H9 (cell line): ENCODE data around the gene KAT5. TPM values are rescaled to one million over a fixed set of nuclear protein-coding genes. Genes with fewer than 3 reads are reported as not detected.

Experiments
- DNase-seq: peaks from one replicate; pipeline ENCODE4 v3.0.0-alpha.2; 2017
- H2AFZ ChIP-seq: one replicate; pipeline ENCODE4 v1.6.1; 2013; ENCODE audit warnings: mild to moderate bottlenecking, low read length, control low read depth, moderate library complexity
- H2AK5ac ChIP-seq: 2 replicates; pipeline ENCODE4 v1.6.1; 2013; ENCODE audit warnings: low read length, control low read depth, mixed read lengths; ENCODE audit not compliant: insufficient read length
- H2BK120ac ChIP-seq: one replicate; pipeline ENCODE4 v1.6.1; 2013; ENCODE audit warnings: low read depth, mild to moderate bottlenecking, low read length, control low read depth, inconsistent platforms; ENCODE audit not compliant: poor library complexity, severe bottlenecking
- H2BK12ac ChIP-seq: 2 replicates; pipeline ENCODE4 v1.6.1; 2013; ENCODE audit warnings: low read length, control low read depth, mixed read lengths, low read depth; ENCODE audit not compliant: insufficient read length
- H2BK15ac ChIP-seq: 2 replicates; pipeline ENCODE4 v1.6.1; 2013; ENCODE audit warnings: low read depth, low read length, control low read depth
- H2BK20ac ChIP-seq: one replicate; pipeline ENCODE4 v1.6.1; 2013; ENCODE audit warnings: low read depth, mild to moderate bottlenecking, low read length, control low read depth, inconsistent platforms; ENCODE audit not compliant: poor library complexity, severe bottlenecking
- H2BK5ac ChIP-seq: 2 replicates; pipeline ENCODE4 v1.6.1; 2013; ENCODE audit warnings: low read length, control low read depth, mixed read lengths; ENCODE audit not compliant: insufficient read length
- H3K14ac ChIP-seq: 2 replicates; pipeline ENCODE4 v1.6.1; 2013; ENCODE audit warnings: low read length, control low read depth; ENCODE audit not compliant: insufficient read depth
- H3K18ac ChIP-seq: 2 replicates; pipeline ENCODE4 v1.6.1; 2013; ENCODE audit warnings: low read depth, mild to moderate bottlenecking, mixed read lengths, low read length, control low read depth; ENCODE audit not compliant: insufficient read length
- H3K23ac ChIP-seq: 2 replicates; pipeline ENCODE4 v1.6.1; 2013; ENCODE audit warnings: low read length, control low read depth, mixed read lengths, low read depth; ENCODE audit not compliant: insufficient read length
- H3K23me2 ChIP-seq: 2 replicates; pipeline ENCODE4 v1.6.1; 2013; ENCODE audit warnings: low read depth, mild to moderate bottlenecking, mixed read lengths, low read length, control low read depth; ENCODE audit not compliant: insufficient read length, poor library complexity, severe bottlenecking
- H3K27ac ChIP-seq: 2 replicates; pipeline ENCODE4 v1.5.1; 2013; ENCODE audit warnings: low read length, control low read depth, mixed read lengths, low read depth; ENCODE audit not compliant: insufficient read length
- H3K27me3 ChIP-seq: 2 replicates; pipeline ENCODE4 v1.6.1; 2013; ENCODE audit warnings: low read length, control low read depth, inconsistent platforms; ENCODE audit not compliant: insufficient read depth
- H3K4ac ChIP-seq: 2 replicates; pipeline ENCODE4 v1.6.1; 2013; ENCODE audit warnings: low read depth, mild to moderate bottlenecking, control low read depth, inconsistent platforms, low read length, moderate library complexity
- H3K4me1 ChIP-seq: 2 replicates; pipeline ENCODE4 v1.6.1; 2013; ENCODE audit warnings: low read length, control low read depth, inconsistent platforms; ENCODE audit not compliant: insufficient read depth
- H3K4me2 ChIP-seq: 2 replicates; pipeline ENCODE4 v1.6.1; 2013; ENCODE audit warnings: low read length, control low read depth, mixed read lengths; ENCODE audit not compliant: insufficient read length, insufficient read depth
- H3K56ac ChIP-seq: 2 replicates; pipeline ENCODE4 v1.6.1; 2013; ENCODE audit warnings: low read depth, mild to moderate bottlenecking, mixed read lengths, low read length, control low read depth; ENCODE audit not compliant: insufficient read length
- H3K79me1 ChIP-seq: 2 replicates; pipeline ENCODE4 v1.6.1; 2013; ENCODE audit warnings: low read depth, mild to moderate bottlenecking, moderate library complexity, low read length, control low read depth, inconsistent platforms; ENCODE audit not compliant: insufficient read depth, poor library complexity, severe bottlenecking
- H3K79me2 ChIP-seq: 2 replicates; pipeline ENCODE4 v1.6.1; 2013; ENCODE audit warnings: low read length, control low read depth, inconsistent platforms; ENCODE audit not compliant: insufficient read depth
- H3K9ac ChIP-seq: 2 replicates; pipeline ENCODE4 v1.6.1; 2013; ENCODE audit warnings: low read length, control low read depth, mixed read lengths; ENCODE audit not compliant: insufficient read length; ENCODE audit errors: extremely low read depth
- H3K9me3 ChIP-seq: one replicate; pipeline ENCODE4 v1.6.1; 2013; ENCODE audit warnings: low read depth, low read length, inconsistent platforms; ENCODE audit not compliant: control insufficient read depth
- H3T11ph ChIP-seq: one replicate; pipeline ENCODE4 v1.6.1; 2013; ENCODE audit warnings: mild to moderate bottlenecking, low read length, control low read depth, inconsistent platforms
- H4K20me1 ChIP-seq: one replicate; pipeline ENCODE4 v1.6.1; 2013; ENCODE audit not compliant: control insufficient read depth, insufficient read length, insufficient read depth
- H4K5ac ChIP-seq: 2 replicates; pipeline ENCODE4 v1.6.1; 2013; ENCODE audit warnings: low read depth, mild to moderate bottlenecking, mixed read lengths, low read length, control low read depth; ENCODE audit not compliant: insufficient read length
- H4K8ac ChIP-seq: replicated peaks from 2 replicates; pipeline ENCODE4 v1.6.1; 2013; ENCODE audit warnings: low read length, control low read depth, mixed read lengths, low read depth; ENCODE audit not compliant: insufficient read length
- H4K91ac ChIP-seq: 2 replicates; pipeline ENCODE4 v1.6.1; 2013; ENCODE audit warnings: low read depth, mild to moderate bottlenecking, moderate library complexity, mixed read lengths, low read length, control low read depth; ENCODE audit not compliant: insufficient read length
- H3K27ac Mint-ChIP-seq, 3 experiments: 2 replicates in 2 of 3; 3 replicates in 1 of 3; pipeline ENCODE4 v1.8.0; 2020 to 2021; ENCODE audit warnings: mixed read lengths in 3 of 3, mild to moderate bottlenecking in 1 of 3, moderate library complexity in 1 of 3
- H3K27me3 Mint-ChIP-seq: 2 replicates; pipeline ENCODE4 v1.8.0; 2021; ENCODE audit warnings: low read depth, mild to moderate bottlenecking, moderate library complexity, mixed read lengths
- H3K36me3 Mint-ChIP-seq, 3 experiments: 2 replicates in 2 of 3; 3 replicates in 1 of 3; pipeline ENCODE4 v1.8.0; 2020 to 2021; ENCODE audit warnings: low read depth in 3 of 3, mixed read lengths in 3 of 3; ENCODE audit not compliant: insufficient read depth in 1 of 3
- H3K4me1 Mint-ChIP-seq, 2 experiments: 2 replicates each; pipeline ENCODE4 v1.8.0; 2020; ENCODE audit warnings: mixed read lengths in 2 of 2
- H3K4me3 Mint-ChIP-seq, 2 experiments: 2 replicates in 1 of 2; 3 replicates in 1 of 2; pipeline ENCODE4 v1.8.0; 2020 to 2021; ENCODE audit warnings: mild to moderate bottlenecking in 2 of 2, mixed read lengths in 2 of 2, moderate library complexity in 1 of 2
- H3K9me3 Mint-ChIP-seq, 2 experiments: 2 replicates in 1 of 2; 3 replicates in 1 of 2; pipeline ENCODE4 v1.8.0; 2020; ENCODE audit warnings: mild to moderate bottlenecking in 2 of 2, mixed read lengths in 2 of 2, moderate library complexity in 1 of 2
- CTCF ChIP-seq: fragments of 200-600 bp; sonication (generic); conservative IDR thresholded peaks from 3 replicates; pipeline ENCODE4 v1.8.0; 2021; ENCODE audit warnings: antibody characterized with exemption, mild to moderate bottlenecking
- WGBS: extraction: QIAGEN DNeasy Blood & Tissue Kit; methylation state at CpG from one replicate; pipeline ENCODE4 v1.1.7; 2013; ENCODE audit warnings: missing lambda C conversion rate, low lambda C conversion rate, mixed read lengths; ENCODE audit not compliant: insufficient read length; ENCODE audit errors: extremely low coverage; 5-methylcytosine and 5-hydroxymethylcytosine counted together
- total RNA-seq: library from RNA; stranded (reverse); gene quantifications from 2 replicates; pipeline ENCODE4 v1.2.1, GENCODE V29; 2021

KAT5 gene
- total RNA-seq, 1 experiment from 2014 or later = 56.7 TPM

GRCh38 chr11:65717906-65718305, 5.9 kb downstream of the KAT5 start:
- Histone ChIP-seq H3K18ac (no peak overlapping the region), H2BK12ac (no peak overlapping the region), H3K79me1 (no peaks in the 10 kb centered on the region), H3T11ph (no peak overlapping the region), H4K8ac (no peak overlapping the region), H2AFZ (no peak overlapping the region), H4K20me1 (no peaks in the 10 kb centered on the region), H3K23ac (no peak overlapping the region), H2AK5ac (no peak overlapping the region), H2BK5ac (no peak overlapping the region), H3K23me2 (peaks cover 9% of the 10 kb centered on the region), H2BK15ac (no peak overlapping the region), H3K27me3 (no peaks in the 10 kb centered on the region), H3K4me2 (no peak overlapping the region), H2BK20ac (no peak overlapping the region), H3K9ac (no peak overlapping the region), H4K5ac (no peak overlapping the region), H3K79me2 (no peaks in the 10 kb centered on the region), H3K4ac (no peak overlapping the region), H3K9me3 (no peaks in the 10 kb centered on the region), H3K4me1 (no peaks in the 10 kb centered on the region), H3K14ac (no peak overlapping the region), H4K91ac (no peak overlapping the region), H3K27ac (no peak overlapping the region), H3K56ac (no peak overlapping the region), H2BK120ac (no peak overlapping the region)
- no peak for TF ChIP-seq CTCF
- peaks cover 7 to 10% of the 10 kb centered on the region in 2 experiments; a peak in 3 of 4 replicates for H3K4me1 Mint-ChIP-seq
- peak overlapping the region in 1 of 2 experiments; percentile 12; a peak in 1 of 5 replicates for H3K4me3 Mint-ChIP-seq
- DNase-seq = no peak
- no CpG with 5 or more reads among the region's 6 CpGs for WGBS
- peaks cover 46 to 69% (median 62%) of the 10 kb centered on the region in 3 experiments for H3K36me3 Mint-ChIP-seq
- no peak overlapping the region for H3K27ac Mint-ChIP-seq
- H3K9me3 Mint-ChIP-seq = no peaks in the 10 kb centered on the region
- H3K27me3 Mint-ChIP-seq = no peaks in the 10 kb centered on the region; the same call in 1 of the 2 replicates
